NT2/D1 (cell line): ENCODE results near the gene BIN2.
A peak's percentile ranks its signal among the peaks of the same experiment; 100 is the strongest.

ENCODE experiments used
- DNase-seq: peaks from one replicate; pipeline ENCODE4 v3.0.0-alpha.2; 2011; ENCODE audit warnings: low read depth, low spot score
- H3K27me3 ChIP-seq: 2 replicates; pipeline ENCODE4 v1.6.0; 2011; ENCODE audit warnings: mild to moderate bottlenecking; ENCODE audit not compliant: insufficient read length, insufficient read depth
- H3K36me3 ChIP-seq: 2 replicates; pipeline ENCODE4 v1.6.1; 2011; ENCODE audit warnings: mild to moderate bottlenecking, low read length, mixed read lengths; ENCODE audit not compliant: insufficient read depth, insufficient read length
- H3K4me1 ChIP-seq: 2 replicates; pipeline ENCODE4 v1.5.1; 2011; ENCODE audit not compliant: insufficient read depth, insufficient read length
- H3K4me3 ChIP-seq: 2 replicates; pipeline ENCODE4 v1.5.1; 2011; ENCODE audit warnings: low read depth; ENCODE audit not compliant: insufficient read length
- H3K9ac ChIP-seq: 2 replicates; pipeline ENCODE4 v1.6.0; 2011; ENCODE audit warnings: low read depth; ENCODE audit not compliant: insufficient read length
- H3K9me3 ChIP-seq: 2 replicates; pipeline ENCODE4 v1.5.1; 2011; ENCODE audit warnings: mild to moderate bottlenecking, low read length; ENCODE audit not compliant: insufficient read depth
- SUZ12 ChIP-seq: IDR thresholded peaks from 2 replicates; pipeline ENCODE4 v1.6.1; 2011; ENCODE audit not compliant: insufficient read length, insufficient read depth; ENCODE audit errors: extremely low read depth
- YY1 ChIP-seq: IDR thresholded peaks from 2 replicates; pipeline ENCODE4 v1.6.1; 2011; ENCODE audit not compliant: insufficient read length, insufficient read depth
- ZNF274 ChIP-seq: IDR thresholded peaks from 2 replicates; pipeline ENCODE4 v1.6.1; 2011; ENCODE audit warnings: mild to moderate bottlenecking, low read depth, low read length

Gene BIN2

DNA sequence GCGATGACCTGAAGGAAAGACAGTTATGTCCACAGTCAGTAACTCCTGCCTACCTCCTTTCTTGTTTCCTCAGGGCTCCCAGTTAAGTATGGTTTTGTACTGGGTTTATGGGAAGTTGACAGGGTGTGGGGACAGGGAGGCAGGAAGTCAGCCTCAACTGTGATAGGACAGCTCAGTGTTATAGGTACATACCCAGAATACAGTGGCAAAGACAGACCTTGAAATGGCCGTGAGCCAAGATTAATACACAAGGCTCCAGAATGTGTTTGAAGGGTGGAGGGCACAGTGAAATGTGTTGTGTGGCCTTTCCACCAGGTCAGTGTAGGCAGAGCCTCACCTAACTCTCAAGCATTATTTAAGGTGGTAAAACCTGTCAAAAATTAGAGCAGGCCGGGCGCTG is 4.6 kb upstream of the BIN2 start:
- no peaks in the 10 kb centered on the region for H3K27me3 ChIP-seq
- no peak overlapping the region for H3K4me3 ChIP-seq
- no peak for DNase-seq
- no peak overlapping the region for H3K9ac ChIP-seq
- no peaks in the 10 kb centered on the region for H3K36me3 ChIP-seq
- H3K9me3 ChIP-seq: no peaks in the 10 kb centered on the region
- no peak for TF ChIP-seq SUZ12
- TF ChIP-seq YY1: no peak
- no peak for TF ChIP-seq ZNF274
- peaks cover 8% of the 10 kb centered on the region for H3K4me1 ChIP-seq

DNA sequence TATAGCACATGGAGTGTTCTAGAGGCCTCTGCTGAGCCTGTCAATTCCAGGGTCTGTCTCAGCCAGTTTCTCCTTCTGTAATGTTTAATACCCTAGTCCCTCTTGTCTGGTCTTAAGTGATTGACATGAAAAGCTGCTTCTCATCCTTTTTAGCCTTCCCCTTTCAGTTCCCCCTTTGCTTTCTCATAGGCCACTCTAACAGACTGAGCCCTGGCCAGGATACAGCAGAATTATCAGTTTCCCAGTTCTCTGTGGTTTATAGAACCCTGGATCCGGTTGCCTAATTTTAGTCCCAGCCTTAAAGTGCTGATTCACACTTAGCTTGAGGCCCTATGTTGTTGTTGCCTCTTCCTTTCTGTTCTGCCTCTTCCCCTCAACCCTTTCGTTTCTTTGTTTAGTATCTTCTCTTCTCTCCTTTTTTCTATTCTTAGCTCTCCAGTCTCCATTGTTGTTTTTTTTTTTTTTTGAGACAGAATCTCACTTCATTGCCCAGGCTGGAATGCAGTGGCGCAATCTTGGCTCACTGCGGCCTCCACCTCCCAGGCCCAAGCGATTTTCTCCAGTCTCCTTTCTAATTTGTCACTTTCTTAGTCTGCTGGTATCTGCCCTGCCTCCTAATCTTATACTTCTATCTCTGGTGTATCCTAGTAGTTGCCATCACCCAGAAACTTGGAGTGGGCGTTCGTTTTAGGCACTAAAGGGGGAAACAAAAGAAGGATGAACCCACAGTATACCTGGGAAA is 2.9 kb upstream of the BIN2 start:
- H3K36me3 ChIP-seq: no peaks in the 10 kb centered on the region
- no peak for DNase-seq
- H3K9ac ChIP-seq: peak overlapping the region; percentile 34
- H3K27me3 ChIP-seq: no peaks in the 10 kb centered on the region
- H3K4me1 ChIP-seq: peaks cover 11% of the 10 kb centered on the region
- TF ChIP-seq SUZ12: no peak
- TF ChIP-seq ZNF274: no peak
- no peak for TF ChIP-seq YY1
- H3K9me3 ChIP-seq: no peaks in the 10 kb centered on the region
- H3K4me3 ChIP-seq: no peak overlapping the region

GRCh38 chr12:51324953-51325352 is 979 bp upstream of the BIN2 start:
- no peak overlapping the region for H3K4me3 ChIP-seq
- H3K9me3 ChIP-seq: no peaks in the 10 kb centered on the region
- TF ChIP-seq YY1 (no peak), ZNF274 (no peak), SUZ12 (no peak)
- no peak for DNase-seq
- no peaks in the 10 kb centered on the region for H3K27me3 ChIP-seq
- no peak overlapping the region for H3K9ac ChIP-seq
- H3K4me1 ChIP-seq: peaks cover 15% of the 10 kb centered on the region
- H3K36me3 ChIP-seq: no peaks in the 10 kb centered on the region

DNA sequence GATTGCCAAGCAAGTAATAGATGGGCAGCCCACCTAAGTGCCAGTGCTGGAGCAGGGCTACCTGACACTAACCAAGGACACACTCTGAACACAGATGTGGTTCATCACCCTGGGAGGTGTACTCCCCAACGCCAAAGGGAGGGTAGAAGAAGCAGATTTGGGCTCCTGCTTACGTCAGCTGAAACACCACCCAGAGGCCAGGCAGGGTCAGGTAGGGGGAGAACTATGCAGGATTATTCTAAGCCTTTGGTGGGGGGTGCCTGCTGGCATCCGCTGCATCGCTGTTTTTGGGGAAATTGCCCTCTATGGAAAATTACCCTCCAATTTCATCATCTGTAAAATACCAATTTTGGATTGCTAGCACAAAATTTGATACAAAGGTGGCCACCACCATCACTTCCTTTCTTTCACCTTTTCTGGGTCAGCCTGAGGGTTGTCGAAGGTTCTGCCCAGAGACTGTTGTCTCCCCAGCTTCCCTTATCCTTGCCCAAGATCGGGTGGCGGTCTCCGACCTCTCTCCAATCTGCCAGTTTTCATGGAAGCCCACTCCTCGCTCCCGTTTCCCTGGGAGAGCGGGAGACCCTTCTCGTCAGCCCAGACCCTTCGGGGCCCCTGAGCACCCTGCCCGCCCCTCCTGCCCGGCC is 535 bp downstream of the BIN2 start:
- H3K27me3 ChIP-seq: no peaks in the 10 kb centered on the region
- no peaks in the 10 kb centered on the region for H3K9me3 ChIP-seq
- DNase-seq: no peak
- no peaks in the 10 kb centered on the region for H3K36me3 ChIP-seq
- H3K4me3 ChIP-seq: no peak overlapping the region
- no peak overlapping the region for H3K9ac ChIP-seq
- TF ChIP-seq YY1 (no peak), SUZ12 (no peak), ZNF274 (no peak)
- peaks cover 10% of the 10 kb centered on the region for H3K4me1 ChIP-seq

DNA sequence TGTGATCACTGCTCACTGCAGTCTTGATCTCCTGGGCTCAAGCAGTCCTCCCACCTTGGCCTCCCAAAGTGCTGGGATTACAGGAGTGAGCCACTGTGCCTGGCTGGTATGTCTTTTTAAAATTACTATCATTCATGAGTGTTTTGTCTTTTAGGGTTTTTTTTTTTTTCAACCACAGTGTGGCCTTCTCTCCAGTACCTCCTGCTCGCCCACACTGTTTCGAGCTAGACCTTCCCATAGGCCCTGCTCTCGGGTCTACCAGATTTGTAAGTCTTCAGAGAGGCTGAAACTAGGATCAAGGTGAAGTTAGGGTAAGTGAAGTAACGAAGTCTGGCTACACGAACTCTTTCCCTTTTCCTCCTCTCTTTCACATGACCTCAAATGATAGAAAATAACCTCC is 1.5 kb downstream of the BIN2 start:
- no peak for DNase-seq
- Histone ChIP-seq H3K27me3 (no peaks in the 10 kb centered on the region), H3K4me1 (peaks cover 13% of the 10 kb centered on the region), H3K4me3 (no peak overlapping the region), H3K36me3 (no peaks in the 10 kb centered on the region), H3K9ac (no peak overlapping the region), H3K9me3 (no peaks in the 10 kb centered on the region)
- TF ChIP-seq ZNF274 (no peak), YY1 (no peak), SUZ12 (no peak)

- Histone ChIP-seq H3K9me3 (no peaks in the 10 kb centered on the region), H3K4me3 (no peak overlapping the region), H3K36me3 (no peaks in the 10 kb centered on the region), H3K27me3 (no peaks in the 10 kb centered on the region), H3K9ac (peak overlapping the region; percentile 16), H3K4me1 (peaks cover 13% of the 10 kb centered on the region)
- DNase-seq: no peak
- TF ChIP-seq YY1 (no peak), ZNF274 (no peak), SUZ12 (no peak)
Measured at GRCh38 chr12:51321882-51322281, 2.1 kb downstream of the BIN2 start.

- H3K36me3 ChIP-seq: no peaks in the 10 kb centered on the region
- peak; percentile 85 for DNase-seq
- H3K9ac ChIP-seq: peak overlapping the region; percentile 38
- no peak for TF ChIP-seq SUZ12
- no peak for TF ChIP-seq ZNF274
- H3K9me3 ChIP-seq: no peaks in the 10 kb centered on the region
- H3K27me3 ChIP-seq: no peaks in the 10 kb centered on the region
- H3K4me1 ChIP-seq: peaks cover 9% of the 10 kb centered on the region
- no peak overlapping the region for H3K4me3 ChIP-seq
Measured at GRCh38 chr12:51320695-51321320, 3.2 kb downstream of the BIN2 start.
